Measurements from ENCODE around the gene TLCD4. TPM values are rescaled to one million over a fixed set of nuclear protein-coding genes. Genes with fewer than 3 reads are reported as not detected.

TLCD4 gene
- total and polyA plus RNA-seq, 10 of the 15 experiments (the other 5 are each of a cell fraction or from before 2014, with no cell fraction given) = under 0.01 to 0.10 (median 0.04) TPM; not detected in 5

DNA sequence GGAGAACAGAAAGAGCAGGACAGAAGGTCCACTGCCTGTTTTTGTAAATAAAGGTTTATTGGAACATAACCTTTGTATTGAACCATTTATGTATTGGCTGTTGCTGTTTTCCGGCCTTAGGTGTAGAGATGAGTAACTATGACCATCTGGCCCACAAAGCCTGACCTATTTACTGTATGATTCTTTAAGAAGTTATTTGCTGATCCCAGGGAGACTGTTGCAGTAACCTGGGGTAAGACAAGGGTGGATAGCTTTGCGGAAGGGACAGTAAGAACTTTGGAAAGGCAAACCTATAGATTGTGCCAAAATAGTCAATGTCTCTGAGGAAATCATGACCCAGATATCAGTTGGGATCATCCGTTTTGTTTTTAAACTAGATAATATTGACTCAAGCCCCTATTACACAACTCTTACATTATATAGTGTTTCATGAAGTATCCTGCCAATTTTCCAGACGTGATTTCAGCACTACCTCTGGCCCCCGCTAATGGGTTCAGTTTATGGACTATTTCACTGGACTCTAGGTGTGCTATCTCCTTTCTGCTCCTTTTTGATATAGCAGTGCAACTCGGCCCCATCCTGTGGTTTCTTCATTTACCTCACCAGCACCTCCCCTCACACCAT lies 20.8 kb upstream of the TLCD4 start:
- no TSS peak for BruUV-seq (replicated peaks)
- RAD21 ChIA-PET (ENCODE audit: unreplicated experiment) = no interaction called here
- Histone ChIP-seq H2AFZ (ENCODE audit: control insufficient read depth, low read depth, low read length) (no peak overlapping the region), H3K27ac (ENCODE audit: control insufficient read depth, insufficient read depth) (no peak overlapping the region), H3K36me3 (ENCODE audit: control insufficient read depth in 2 of 2, insufficient read depth in 2 of 2, low read length in 1 of 2) (no peaks in the 10 kb centered on the region), H3K4me2 (ENCODE audit: control insufficient read depth, insufficient read depth) (peak overlapping the region; percentile 30; the same call in 1 of the 2 replicates), H4K20me1 (ENCODE audit: control insufficient read depth, insufficient read depth) (no peaks in the 10 kb centered on the region), H3K4me3 (no peak overlapping the region), H3K79me2 (ENCODE audit: control insufficient read depth, insufficient read depth, low read length) (no peaks in the 10 kb centered on the region), H3K9me3 (replicated peaks; ENCODE audit: control insufficient read depth, insufficient read depth, low read length) (no peaks in the 10 kb centered on the region), H3K4me1 (ENCODE audit: control insufficient read depth, insufficient read depth, low read length) (peaks cover 6% of the 10 kb centered on the region), H3K9ac (ENCODE audit: control insufficient read depth, insufficient read depth, low read length) (no peak overlapping the region), H3K27me3 (replicated peaks in 1 of 2; ENCODE audit: control insufficient read depth in 2 of 2, insufficient read depth in 2 of 2, low read length in 1 of 2) (no peaks in the 10 kb centered on the region)
- in situ Hi-C loops (cut with MboI) (no loop called here), intact Hi-C loops (cut with micrococcal nuclease; ENCODE audit: unreplicated experiment) (no loop called here)
- WGBS (ENCODE audit: insufficient coverage, insufficient replicate concordance, low lambda C conversion rate, missing lambda C conversion rate) = 62% methylated on average over 6 of the region's 6 CpGs
- no peak for FAIRE-seq
- no peak for DNase-seq (ENCODE audit: low read depth, low spot score)
- TF ChIP-seq STAT3 (IDR thresholded peaks at IDR 0.05; ENCODE audit: low read depth, low read length) (no peak), SIX5 (IDR thresholded peaks at IDR 0.05; ENCODE audit: low read depth, low read length, severe bottlenecking) (no peak)
- TF ChIP-seq, protein P1, sequence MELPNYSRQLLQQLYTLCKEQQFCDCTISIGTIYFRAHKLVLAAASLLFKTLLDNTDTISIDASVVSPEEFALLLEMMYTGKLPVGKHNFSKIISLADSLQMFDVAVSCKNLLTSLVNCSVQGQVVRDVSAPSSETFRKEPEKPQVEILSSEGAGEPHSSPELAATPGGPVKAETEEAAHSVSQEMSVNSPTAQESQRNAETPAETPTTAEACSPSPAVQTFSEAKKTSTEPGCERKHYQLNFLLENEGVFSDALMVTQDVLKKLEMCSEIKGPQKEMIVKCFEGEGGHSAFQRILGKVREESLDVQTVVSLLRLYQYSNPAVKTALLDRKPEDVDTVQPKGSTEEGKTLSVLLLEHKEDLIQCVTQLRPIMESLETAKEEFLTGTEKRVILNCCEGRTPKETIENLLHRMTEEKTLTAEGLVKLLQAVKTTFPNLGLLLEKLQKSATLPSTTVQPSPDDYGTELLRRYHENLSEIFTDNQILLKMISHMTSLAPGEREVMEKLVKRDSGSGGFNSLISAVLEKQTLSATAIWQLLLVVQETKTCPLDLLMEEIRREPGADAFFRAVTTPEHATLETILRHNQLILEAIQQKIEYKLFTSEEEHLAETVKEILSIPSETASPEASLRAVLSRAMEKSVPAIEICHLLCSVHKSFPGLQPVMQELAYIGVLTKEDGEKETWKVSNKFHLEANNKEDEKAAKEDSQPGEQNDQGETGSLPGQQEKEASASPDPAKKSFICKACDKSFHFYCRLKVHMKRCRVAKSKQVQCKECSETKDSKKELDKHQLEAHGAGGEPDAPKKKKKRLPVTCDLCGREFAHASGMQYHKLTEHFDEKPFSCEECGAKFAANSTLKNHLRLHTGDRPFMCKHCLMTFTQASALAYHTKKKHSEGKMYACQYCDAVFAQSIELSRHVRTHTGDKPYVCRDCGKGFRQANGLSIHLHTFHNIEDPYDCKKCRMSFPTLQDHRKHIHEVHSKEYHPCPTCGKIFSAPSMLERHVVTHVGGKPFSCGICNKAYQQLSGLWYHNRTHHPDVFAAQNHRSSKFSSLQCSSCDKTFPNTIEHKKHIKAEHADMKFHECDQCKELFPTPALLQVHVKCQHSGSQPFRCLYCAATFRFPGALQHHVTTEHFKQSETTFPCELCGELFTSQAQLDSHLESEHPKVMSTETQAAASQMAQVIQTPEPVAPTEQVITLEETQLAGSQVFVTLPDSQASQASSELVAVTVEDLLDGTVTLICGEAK (IDR thresholded peaks at IDR 0.05; ENCODE audit: borderline replicate concordance) = peak; percentile 71
- SMC1A ChIA-PET (ENCODE audit: uncharacterized antibody, unreplicated experiment) = no interaction called here
- POLR2A ChIA-PET = interaction anchor here (0.6 kb wide), 1 partner anchor 152 kb away, joined by 7 read pairs; no protein-coding TSS in a partner anchor
- CTCF ChIA-PET = interaction anchor here (1.7 kb wide), 1 partner anchor 12 kb away, joined by 5 read pairs; no protein-coding TSS in a partner anchor
- ATAC-seq = peak; percentile 49

All from GM12878 (cell line).